Activated CD4-positive, alpha-beta T cell treated with anti-CD3 and anti-CD28 coated beads, Interleukin-2, Interleukin-4, amounts not matched to agents 100 ng/mL and 50 ng/mL, durations not matched to agents 16 hours and 8 hours (primary cell): ENCODE measurements around the gene HOGA1.
"Not testable (repeated sequence)": the region's sequence is repeated elsewhere in the genome, so short reads cannot be mapped to it uniquely, and the experiment has no call there.

ENCODE experiments used
- DNase-seq: peaks from one replicate; pipeline ENCODE4 v3.0.0-alpha.2; 2020; ENCODE audit warnings: low spot score

The HOGA1 gene

DNA sequence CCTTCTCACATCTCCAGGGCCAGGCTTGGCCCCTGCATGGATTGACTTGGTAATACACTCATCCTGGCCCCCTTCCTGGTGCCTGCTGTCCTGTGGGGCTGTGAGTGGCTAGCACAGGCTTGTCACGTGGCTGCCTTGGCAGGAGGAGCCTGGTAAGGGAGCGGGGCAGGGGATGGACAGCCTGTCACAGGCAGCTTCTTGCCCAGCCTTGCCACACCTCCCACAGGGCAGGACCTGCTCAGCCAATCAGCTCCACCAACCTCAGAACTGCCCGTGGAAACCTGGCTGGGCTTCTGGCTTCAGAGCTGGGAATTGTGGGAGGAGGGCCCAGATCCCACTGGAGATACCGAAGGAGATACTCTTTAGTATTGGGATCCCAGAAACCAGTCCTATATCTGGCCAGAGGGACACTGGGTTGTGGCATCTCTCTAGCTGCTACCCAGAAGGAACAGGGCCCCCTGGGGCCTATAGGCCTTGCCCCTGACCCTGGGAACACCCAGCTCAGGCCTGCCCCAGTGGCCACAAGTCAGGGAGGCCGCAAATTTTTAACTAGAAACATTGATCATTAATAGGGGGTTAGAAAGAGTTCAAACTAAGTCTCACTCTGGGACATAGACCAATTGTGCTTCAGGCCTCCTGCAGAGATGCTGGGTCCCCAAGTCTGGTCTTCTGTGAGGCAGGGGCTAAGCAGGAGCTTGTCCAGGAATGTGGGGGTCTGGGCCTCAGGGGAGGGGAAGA lies at the start of gene HOGA1:
Gene HOGA1 (plus strand): TSS at position 330 of the 738 bp plus-strand sequence. CDS start 315 bp downstream, at position 645.
- no peak for DNase-seq

DNA sequence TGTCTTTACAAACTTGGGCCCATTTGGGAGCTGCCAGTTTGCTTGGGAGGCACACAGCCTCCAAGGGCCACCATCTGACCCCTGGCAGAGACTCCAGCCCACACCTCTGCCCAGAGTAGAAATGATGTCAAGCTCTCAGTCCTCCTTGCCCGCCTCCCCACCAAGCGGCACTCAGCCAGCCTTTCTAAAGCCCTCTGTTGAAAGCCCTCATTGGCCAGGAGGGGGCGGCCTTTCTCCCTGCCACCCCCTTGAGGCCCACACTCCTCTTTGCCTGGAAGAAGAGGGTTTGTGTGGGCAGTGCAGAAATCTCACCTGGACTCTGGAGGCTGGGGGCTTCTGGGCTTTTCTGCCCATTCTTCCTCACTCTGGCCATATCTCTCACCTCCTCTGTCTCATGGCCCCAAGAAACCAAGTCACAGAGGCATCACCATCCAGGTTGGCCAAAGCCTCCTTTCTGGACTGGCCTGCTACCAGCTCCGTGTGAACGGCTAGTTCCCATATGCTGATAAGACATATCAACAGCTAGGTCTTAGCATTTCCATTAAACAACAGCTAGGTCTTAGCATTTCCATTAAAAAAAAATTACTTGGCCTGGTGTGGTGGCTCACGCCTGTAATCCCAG lies 49.3 kb upstream of the HOGA1 start:
- DNase-seq, result peak; percentile 30

GRCh38 chr10:97537186-97537869 lies 46.9 kb upstream of the HOGA1 start:
- DNase-seq, result no peak

DNA sequence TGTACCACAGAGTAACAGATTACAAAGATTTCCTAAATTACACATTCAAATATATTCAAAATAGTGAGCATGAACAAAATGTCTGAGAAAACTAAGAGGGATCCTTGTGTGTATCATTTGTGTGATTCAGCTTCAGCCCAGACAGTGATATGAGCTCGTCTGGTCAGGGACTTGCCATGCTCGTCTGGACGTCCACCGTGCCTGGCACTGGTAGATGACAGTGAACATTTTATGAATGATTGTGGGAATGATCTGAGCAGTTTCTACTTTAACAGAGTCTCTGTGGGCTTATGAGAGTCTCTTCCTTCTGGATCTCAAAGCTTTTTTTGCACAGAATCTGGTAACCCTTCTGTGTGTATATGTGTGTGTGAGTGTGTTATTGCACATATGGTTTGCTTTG lies 45.8 kb upstream of the HOGA1 start:
- no peak for DNase-seq

DNA sequence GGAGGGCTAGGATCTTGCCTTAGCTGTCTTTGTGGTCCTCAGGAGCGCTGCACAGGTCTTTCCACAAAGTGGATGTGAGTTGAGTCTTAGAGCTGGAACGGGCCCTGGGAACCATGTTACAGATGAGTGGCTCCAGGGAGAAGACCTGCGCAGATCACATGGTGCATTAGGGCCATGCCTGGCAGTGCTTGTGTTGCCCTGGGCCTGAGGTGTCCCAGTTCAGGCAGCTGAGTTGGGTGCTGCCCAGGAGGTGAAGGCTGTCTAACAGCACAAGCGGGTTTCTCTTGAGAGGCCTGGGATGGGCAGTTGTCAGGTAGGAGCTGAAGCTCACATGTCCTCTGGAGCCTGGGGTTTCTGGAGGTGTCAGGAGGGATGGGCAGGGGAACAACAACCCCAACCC lies 45.4 kb upstream of the HOGA1 start:
- DNase-seq, result no peak

- no peak for DNase-seq
Observed at GRCh38 chr10:97539523-97540200, 44.5 kb upstream of the HOGA1 start.

- DNase-seq, result no peak
Observed at GRCh38 chr10:97540669-97541500, 43.3 kb upstream of the HOGA1 start.

DNA sequence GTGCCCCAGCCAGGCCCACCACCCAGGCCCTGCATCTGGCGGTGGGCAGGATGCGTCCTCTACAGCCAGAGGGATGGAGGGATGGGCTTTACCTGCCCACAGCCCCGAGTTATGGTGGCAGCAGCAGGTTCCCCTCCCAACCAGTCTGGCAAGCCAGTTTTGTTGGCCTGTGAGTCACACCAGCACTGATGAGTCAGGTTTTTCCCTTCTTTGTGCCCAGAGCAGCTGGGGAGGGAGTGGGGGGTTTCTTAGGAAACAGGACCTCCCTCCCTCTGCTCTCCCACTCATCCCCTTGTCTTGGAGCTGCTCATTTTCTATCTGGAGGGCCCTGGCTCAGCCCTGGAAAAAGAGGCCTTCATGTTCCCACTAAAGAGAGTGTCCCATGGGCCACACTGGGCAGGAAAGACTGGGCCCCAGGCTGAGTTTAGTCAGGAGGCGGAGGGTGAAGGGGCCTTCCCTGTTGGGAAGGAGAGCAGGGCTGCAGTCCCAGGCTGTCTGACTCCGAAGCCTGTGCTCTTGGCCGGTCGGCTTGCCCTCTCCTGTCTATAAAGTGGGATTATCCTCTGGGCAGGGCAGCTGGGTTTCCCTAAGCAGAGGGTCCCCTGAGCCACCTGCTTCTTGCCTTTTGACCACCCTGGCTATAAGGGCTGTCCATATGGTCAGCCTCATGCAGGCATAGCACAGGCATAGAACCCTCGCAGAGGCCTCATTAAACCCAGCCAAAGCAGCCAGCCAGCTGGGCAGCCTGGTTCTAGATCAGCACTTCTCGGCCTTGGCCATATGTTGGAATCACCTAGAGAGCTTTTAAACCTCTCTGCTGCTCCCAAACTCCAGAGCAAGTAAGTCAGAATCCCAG lies 41.8 kb upstream of the HOGA1 start:
- DNase-seq, result peak; percentile 54

DNA sequence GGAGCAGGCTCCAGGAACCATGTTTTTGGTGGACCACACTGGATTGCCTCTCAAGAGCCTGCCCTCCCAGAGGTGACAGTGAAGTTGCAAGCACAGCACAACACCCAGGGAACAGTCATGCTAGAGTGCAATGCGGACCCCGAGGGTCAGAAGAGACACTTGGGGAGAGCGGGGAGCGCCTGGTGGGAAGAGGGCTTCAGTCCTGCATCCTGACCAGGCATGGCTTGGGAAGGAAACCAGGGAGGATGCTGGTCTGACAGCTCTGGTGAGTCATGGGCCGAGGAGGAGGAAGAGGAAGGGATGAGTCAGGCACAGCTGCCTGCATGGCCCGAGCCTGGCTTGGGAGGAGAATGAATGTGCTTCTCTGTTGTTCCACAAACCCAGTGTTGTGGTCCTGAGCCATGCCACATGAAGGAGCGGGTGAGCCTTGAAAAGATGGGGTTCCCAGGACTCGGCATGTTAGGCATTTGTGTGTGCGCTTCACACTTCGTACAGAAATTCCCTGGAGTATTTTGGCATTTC lies 41.1 kb upstream of the HOGA1 start:
- peak; percentile 77 for DNase-seq

- DNase-seq, result no peak
Observed at GRCh38 chr10:97546456-97547270, 37.5 kb upstream of the HOGA1 start.

GRCh38 chr10:97547271-97547600 lies 37.0 kb upstream of the HOGA1 start:
- no peak for DNase-seq

- DNase-seq, result no peak
Observed at GRCh38 chr10:97547962-97548361, 36.2 kb upstream of the HOGA1 start.

- DNase-seq, result no peak
Observed at GRCh38 chr10:97548828-97549455, 35.2 kb upstream of the HOGA1 start.

- DNase-seq, result no peak
Observed at GRCh38 chr10:97549587-97550322, 34.4 kb upstream of the HOGA1 start.

- DNase-seq, result no peak
Observed at GRCh38 chr10:97550336-97551149, 33.6 kb upstream of the HOGA1 start.

GRCh38 chr10:97551271-97551670 lies 32.9 kb upstream of the HOGA1 start:
- no peak for DNase-seq

DNA sequence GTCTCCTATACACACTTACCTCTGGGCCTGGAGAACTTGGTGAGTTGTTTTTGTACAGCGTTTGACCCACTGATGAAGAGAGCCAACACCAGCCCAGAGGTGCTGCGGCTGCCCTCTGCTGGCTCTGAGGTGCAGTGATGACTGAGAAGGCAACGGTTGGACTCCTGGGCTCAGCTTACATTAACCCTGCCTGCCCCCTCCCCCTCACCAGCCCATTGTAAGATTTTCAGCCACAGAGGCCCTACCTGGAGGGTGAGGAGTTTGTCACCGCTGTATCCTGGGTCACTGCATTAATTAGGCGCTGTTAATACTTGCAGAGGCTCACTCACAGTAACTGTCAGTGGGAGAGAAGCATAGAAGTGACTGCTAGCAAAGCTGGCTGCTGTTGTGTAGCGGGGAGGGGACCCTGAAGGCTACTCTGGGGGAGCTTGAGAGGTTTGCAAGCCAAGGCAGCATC lies 30.6 kb upstream of the HOGA1 start:
- DNase-seq, result peak; percentile 68

DNA sequence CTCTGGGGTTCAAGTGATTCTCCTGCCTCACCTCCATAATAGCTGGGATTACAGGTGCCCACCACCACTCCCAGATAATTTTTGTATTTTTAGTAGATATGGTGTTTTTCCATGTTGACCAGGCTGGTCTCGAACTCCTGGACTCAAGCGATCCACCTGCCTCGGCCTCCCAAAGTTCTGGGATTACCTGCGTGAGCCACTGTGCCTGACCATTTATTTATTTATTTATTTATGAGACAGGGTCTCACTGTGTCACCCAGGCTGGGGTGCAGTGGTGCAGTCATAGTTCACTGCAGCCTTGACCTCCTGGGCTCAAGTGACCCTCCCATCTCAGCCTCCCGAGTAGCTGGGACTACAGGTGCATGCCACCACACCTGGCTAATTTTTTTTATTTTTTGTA lies 29.9 kb upstream of the HOGA1 start:
- not testable (repeated sequence) for DNase-seq
